Peyer's patch (tissue), 4 donors: ENCODE data around the gene CCDC66.

Experiments
- POLR2A ChIP-seq, 2 donors: fragments of 450-650 bp; IDR thresholded peaks; one replicate each; pipeline ENCODE4 v1.5.1; 2017; ENCODE audit warnings: antibody characterized with exemption in 2 of 2, mild to moderate bottlenecking in 2 of 2, moderate library complexity in 2 of 2
- TF ChIP-seq, protein P1 (sequence below), 6 experiments: fragments of 450-650 bp in 4 of 6; fragments of 200-600 bp in 2 of 6; sonication (generic) in 1 of 6; IDR thresholded peaks; one replicate each; pipeline ENCODE4 v1.5.1; 2017 to 2019; ENCODE audit warnings: antibody characterized with exemption in 6 of 6, mild to moderate bottlenecking in 3 of 6, moderate library complexity in 1 of 6

- TF ChIP-seq POLR2A (IDR thresholded peaks at IDR 0.05) = no peak
- TF ChIP-seq, protein P1, sequence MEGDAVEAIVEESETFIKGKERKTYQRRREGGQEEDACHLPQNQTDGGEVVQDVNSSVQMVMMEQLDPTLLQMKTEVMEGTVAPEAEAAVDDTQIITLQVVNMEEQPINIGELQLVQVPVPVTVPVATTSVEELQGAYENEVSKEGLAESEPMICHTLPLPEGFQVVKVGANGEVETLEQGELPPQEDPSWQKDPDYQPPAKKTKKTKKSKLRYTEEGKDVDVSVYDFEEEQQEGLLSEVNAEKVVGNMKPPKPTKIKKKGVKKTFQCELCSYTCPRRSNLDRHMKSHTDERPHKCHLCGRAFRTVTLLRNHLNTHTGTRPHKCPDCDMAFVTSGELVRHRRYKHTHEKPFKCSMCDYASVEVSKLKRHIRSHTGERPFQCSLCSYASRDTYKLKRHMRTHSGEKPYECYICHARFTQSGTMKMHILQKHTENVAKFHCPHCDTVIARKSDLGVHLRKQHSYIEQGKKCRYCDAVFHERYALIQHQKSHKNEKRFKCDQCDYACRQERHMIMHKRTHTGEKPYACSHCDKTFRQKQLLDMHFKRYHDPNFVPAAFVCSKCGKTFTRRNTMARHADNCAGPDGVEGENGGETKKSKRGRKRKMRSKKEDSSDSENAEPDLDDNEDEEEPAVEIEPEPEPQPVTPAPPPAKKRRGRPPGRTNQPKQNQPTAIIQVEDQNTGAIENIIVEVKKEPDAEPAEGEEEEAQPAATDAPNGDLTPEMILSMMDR (IDR thresholded peaks at IDR 0.05) = no peak
These were observed 97.5 kb downstream of the CCDC66 start for GRCh38 chr3:56654460-56654859.
